Measurements from ENCODE around the gene HPCAL1.
"Not testable (repeated sequence)": the region's sequence is repeated elsewhere in the genome, so short reads cannot be mapped to it uniquely, and the experiment has no call there.

HPCAL1 gene

GRCh38 chr2:10285191-10285555, 17.5 kb upstream of the HPCAL1 start:
- DNase-seq (ENCODE audit: low read depth): no peak

- DNase-seq (ENCODE audit: low read depth): peak; percentile 87
These were observed 17.0 kb upstream of the HPCAL1 start for GRCh38 chr2:10285556-10286198.

- no peak for DNase-seq (ENCODE audit: low read depth)
These were observed 16.3 kb upstream of the HPCAL1 start for GRCh38 chr2:10286216-10287037.

- no peak for DNase-seq (ENCODE audit: low read depth)
These were observed 14.9 kb upstream of the HPCAL1 start for GRCh38 chr2:10287761-10288160.

- DNase-seq (ENCODE audit: low read depth): no peak
These were observed 14.1 kb upstream of the HPCAL1 start for GRCh38 chr2:10288606-10289005.

- DNase-seq (ENCODE audit: low read depth): no peak
These were observed 13.4 kb upstream of the HPCAL1 start for GRCh38 chr2:10289352-10289751.

- no peak for DNase-seq (ENCODE audit: low read depth)
These were observed 12.8 kb upstream of the HPCAL1 start for GRCh38 chr2:10289891-10290290.

GRCh38 chr2:10291376-10291775, 11.3 kb upstream of the HPCAL1 start:
- not testable (repeated sequence) for DNase-seq (ENCODE audit: low read depth)

GRCh38 chr2:10292033-10292432, 10.7 kb upstream of the HPCAL1 start:
- no peak for DNase-seq (ENCODE audit: low read depth)

GRCh38 chr2:10293603-10294002, 9.1 kb upstream of the HPCAL1 start:
- DNase-seq (ENCODE audit: low read depth): no peak

- DNase-seq (ENCODE audit: low read depth): no peak
These were observed 8.6 kb upstream of the HPCAL1 start for GRCh38 chr2:10294077-10294476.

GRCh38 chr2:10295649-10296048, 7.1 kb upstream of the HPCAL1 start:
- not testable (repeated sequence) for DNase-seq (ENCODE audit: low read depth)

- DNase-seq (ENCODE audit: low read depth): no peak
These were observed 6.6 kb upstream of the HPCAL1 start for GRCh38 chr2:10296142-10296541.

- DNase-seq (ENCODE audit: low read depth): no peak
These were observed 5.4 kb upstream of the HPCAL1 start for GRCh38 chr2:10297191-10297830.

GRCh38 chr2:10297959-10298531, 4.7 kb upstream of the HPCAL1 start:
- DNase-seq (ENCODE audit: low read depth): no peak

- not testable (repeated sequence) for DNase-seq (ENCODE audit: low read depth)
These were observed 3.9 kb upstream of the HPCAL1 start for GRCh38 chr2:10298777-10299176.

- DNase-seq (ENCODE audit: low read depth): no peak
These were observed 2.3 kb upstream of the HPCAL1 start for GRCh38 chr2:10300328-10300920.

GRCh38 chr2:10300997-10301940, 1.4 kb upstream of the HPCAL1 start:
- no peak for DNase-seq (ENCODE audit: low read depth)

- DNase-seq (ENCODE audit: low read depth): no peak
These were observed 694 bp upstream of the HPCAL1 start for GRCh38 chr2:10301941-10302478.

- DNase-seq (ENCODE audit: low read depth): no peak
These were observed 533 bp downstream of the HPCAL1 start for GRCh38 chr2:10303181-10303693.

All from CMK (cell line).